A673 (cell line): ENCODE data around the gene MCRS1.

Source experiments
- CTCF ChIP-seq: fragments of 300-800, 200-600 bp; sonication (generic); conservative IDR thresholded peaks from 2 replicates; pipeline ENCODE4 v1.5.1; 2017; ENCODE audit warnings: low read depth, mild to moderate bottlenecking, antibody characterized with exemption, low read length, moderate library complexity, mixed read lengths
- EZH2 ChIP-seq: fragments of 200-600 bp; sonication (generic); IDR thresholded peaks from 2 replicates; pipeline ENCODE4 v1.6.1; 2017; ENCODE audit warnings: borderline replicate concordance, low read depth, mild to moderate bottlenecking, mixed read lengths, antibody characterized with exemption, low read length; ENCODE audit not compliant: poor library complexity, severe bottlenecking

DNA sequence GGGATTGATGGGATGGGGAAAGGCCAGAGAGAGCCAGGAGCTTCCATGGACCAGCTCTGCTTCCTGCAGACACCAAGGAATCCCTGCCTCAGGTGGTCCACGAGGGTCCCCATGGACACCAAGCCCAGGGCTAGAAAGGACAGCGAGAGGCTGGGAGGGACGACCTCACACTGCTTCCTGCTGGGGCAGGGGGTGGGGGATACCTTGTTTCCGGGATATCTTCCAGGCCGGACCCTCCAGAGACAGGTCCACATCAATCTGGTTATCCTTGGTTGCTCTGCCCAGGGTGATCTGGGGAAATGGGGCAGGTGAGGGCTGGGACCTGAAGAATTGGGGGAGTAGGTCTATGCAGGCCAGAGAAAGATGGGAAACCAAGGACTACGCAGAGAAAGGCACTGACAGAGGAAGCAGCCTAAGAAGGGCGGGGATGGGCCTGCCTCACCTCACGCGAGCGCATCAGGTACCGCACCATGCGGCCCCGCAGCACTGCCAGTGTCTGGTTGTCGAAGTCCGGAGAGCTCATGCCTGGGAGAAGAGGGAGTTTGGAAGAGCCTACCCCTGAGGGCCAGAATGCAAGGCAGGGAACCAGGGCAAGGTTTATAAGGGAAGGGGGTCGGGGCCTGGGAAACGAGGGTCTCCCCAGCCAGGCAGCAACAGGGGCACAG is 8.8 kb downstream of the MCRS1 start:
- TF ChIP-seq CTCF (no peak), EZH2 (no peak)
